ENCODE results near the gene FUT7. TPM values are rescaled to one million over a fixed set of nuclear protein-coding genes. Genes with fewer than 3 reads are reported as not detected.

The FUT7 gene
- total RNA-seq, 1 experiment from 2014 or later, result not detected

DNA sequence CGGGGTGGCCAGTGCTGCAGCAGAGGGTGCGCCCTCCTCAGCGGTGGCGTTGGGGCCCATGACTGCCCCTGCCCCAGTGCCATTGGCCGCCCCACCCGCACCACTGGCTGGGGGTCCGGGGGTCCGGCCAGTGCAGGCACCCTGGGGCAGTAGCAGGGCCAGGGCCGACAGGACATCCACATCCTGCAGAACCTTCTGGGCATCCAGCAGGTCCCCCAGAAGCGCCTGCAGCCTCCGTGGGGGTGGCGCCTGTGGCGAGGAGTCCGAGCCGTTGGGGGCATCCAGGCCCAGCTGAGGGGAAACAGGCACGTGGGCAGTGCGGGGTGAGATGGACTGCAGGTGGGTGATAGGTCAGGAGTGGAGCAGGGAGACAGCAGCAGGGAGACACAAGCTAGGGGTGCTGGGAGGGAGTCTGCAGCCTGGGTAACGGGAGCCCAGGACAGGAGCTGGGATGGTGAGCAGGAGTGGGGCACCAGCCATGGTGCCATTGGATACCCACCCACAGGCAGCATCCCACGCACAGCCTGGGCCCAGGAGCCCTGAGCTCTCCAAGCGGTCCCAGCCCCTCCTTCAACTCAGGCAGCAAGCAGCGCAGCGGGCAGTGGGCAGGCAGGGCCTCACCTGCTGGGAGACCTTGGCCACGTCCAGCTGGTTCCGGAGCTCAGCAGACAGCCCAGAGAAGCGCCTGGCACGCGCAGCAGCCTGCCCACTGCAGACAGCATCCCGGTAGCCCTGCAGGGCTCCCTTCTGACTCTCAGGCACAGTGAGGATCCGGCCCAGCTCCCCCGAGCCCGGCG is 10.9 kb downstream of the FUT7 start:
- H3K79me2 ChIP-seq (ENCODE audit: insufficient read depth, low read length), result peaks cover 14% of the 10 kb centered on the region
- CTCF ChIA-PET, result interaction anchor here (1.3 to 1.8 kb wide), 3 partner anchors 14 to 47 kb away, joined by 3 to 14 read pairs (median 6); partner anchors contain the start of gene NPDC1
- H3K27me3 ChIP-seq (ENCODE audit: insufficient read depth, low read length), result no peaks in the 10 kb centered on the region
- peaks cover 17 to 25% of the 10 kb centered on the region in 2 experiments; a peak in 3 of 4 replicates for H3K4me1 ChIP-seq (ENCODE audit: control insufficient read depth in 1 of 2, insufficient read depth in 2 of 2, low read length in 2 of 2)
- no peak overlapping the region for H3K4me3 ChIP-seq (replicated peaks in 1 of 2; ENCODE audit: low read depth in 1 of 2, low read length in 2 of 2)
- no peaks in the 10 kb centered on the region for H4K20me1 ChIP-seq (ENCODE audit: insufficient read depth)
- TF ChIP-seq EGR1 (IDR thresholded peaks at IDR 0.05; ENCODE audit: low read depth) (no peak), POLR2AphosphoS5 (IDR thresholded peaks at IDR 0.05; ENCODE audit: low read depth, low read length) (no peak)
- no peaks in the 10 kb centered on the region for H3K9me3 ChIP-seq (ENCODE audit: control insufficient read depth in 1 of 2, insufficient read depth in 1 of 2, low read depth in 1 of 2, low read length in 2 of 2)
- no TSS peak for BruUV-seq (replicated peaks)
- DNase-seq (ENCODE audit: low read depth, low spot score) (no peak), ATAC-seq (no peak)
- no peak overlapping the region for H3K4me2 ChIP-seq (ENCODE audit: low read length)
- H3K27ac ChIP-seq (ENCODE audit: low read depth, low read length), result peak overlapping the region; percentile 11; the same call in 1 of the 2 replicates
- POLR2A ChIA-PET, result no interaction called here
- RAD21 ChIA-PET (ENCODE audit: low non-redundant PET in 1 of 2, low total read pairs in 2 of 2, uncharacterized antibody in 2 of 2, unreplicated experiment in 2 of 2), result no interaction called here
- intact Hi-C loops (cut with micrococcal nuclease), result no loop called here
- peaks cover 15 to 16% of the 10 kb centered on the region in 2 experiments; a peak in 2 of 4 replicates for H3K36me3 ChIP-seq (ENCODE audit: control insufficient read depth in 1 of 2, insufficient read depth in 2 of 2, low read length in 2 of 2)
- H2AFZ ChIP-seq (ENCODE audit: low read depth, low read length, poor library complexity, severe bottlenecking), result no peak overlapping the region
- H3K9ac ChIP-seq (ENCODE audit: low read length), result no peak overlapping the region
- no peaks in the 10 kb centered on the region for H3K9me2 ChIP-seq (ENCODE audit: insufficient read depth)

DNA sequence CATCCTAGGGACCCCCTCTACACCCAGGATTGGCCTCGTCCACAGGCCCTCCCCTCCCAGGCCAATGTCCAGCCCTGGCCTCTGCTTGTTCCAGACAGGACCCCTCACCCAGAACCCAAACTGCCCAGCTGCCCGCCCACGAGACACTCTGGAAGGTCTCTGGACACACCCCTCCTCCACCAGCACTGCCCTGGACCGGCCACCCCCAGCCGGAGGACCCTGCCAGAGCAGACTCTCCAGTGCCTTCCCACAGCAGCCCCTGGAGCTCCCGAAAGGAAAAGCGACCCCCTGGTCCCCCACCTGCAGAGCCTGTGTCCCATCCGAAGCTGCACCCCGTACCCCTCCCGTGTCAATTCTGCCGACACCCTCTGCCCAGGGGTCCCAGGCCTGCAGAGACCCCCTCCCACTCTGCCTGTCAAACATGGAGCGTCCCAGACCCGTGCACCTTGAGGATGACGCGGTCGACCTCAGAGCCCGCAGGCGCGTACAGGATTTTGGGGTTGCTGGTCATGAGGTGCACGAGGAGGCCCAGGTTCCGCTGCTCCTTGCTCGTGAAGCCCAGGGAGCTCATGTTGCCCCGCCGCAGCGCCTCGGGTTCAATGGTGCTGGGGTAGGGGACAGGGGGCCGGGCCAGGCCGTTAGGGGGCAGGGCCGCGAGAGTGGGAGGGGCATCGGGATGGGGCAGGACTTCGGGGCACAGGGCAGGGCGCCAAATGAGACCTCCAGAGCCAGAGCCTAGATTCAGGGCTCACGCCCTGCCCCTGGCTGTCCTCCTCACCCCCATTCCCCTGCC is 11.8 kb downstream of the FUT7 start:
- no peak overlapping the region for H3K4me2 ChIP-seq (ENCODE audit: low read length)
- ATAC-seq (no peak), DNase-seq (ENCODE audit: low read depth, low spot score) (no peak)
- ChIA-PET POLR2A (no interaction called here), CTCF (interaction anchor here (1.1 kb wide), 1 partner anchor 9 kb away, joined by 4 read pairs; no protein-coding TSS in a partner anchor), RAD21 (ENCODE audit: low non-redundant PET in 1 of 2, low total read pairs in 2 of 2, uncharacterized antibody in 2 of 2, unreplicated experiment in 2 of 2) (no interaction called here)
- BruUV-seq (replicated peaks), result no TSS peak
- peaks cover 8 to 16% of the 10 kb centered on the region in 2 experiments; a peak in 3 of 4 replicates for H3K4me1 ChIP-seq (ENCODE audit: control insufficient read depth in 1 of 2, insufficient read depth in 2 of 2, low read length in 2 of 2)
- H3K9me3 ChIP-seq (ENCODE audit: control insufficient read depth in 1 of 2, insufficient read depth in 1 of 2, low read depth in 1 of 2, low read length in 2 of 2), result no peaks in the 10 kb centered on the region
- peaks cover 18 to 19% of the 10 kb centered on the region in 2 experiments; a peak in 3 of 4 replicates for H3K36me3 ChIP-seq (ENCODE audit: control insufficient read depth in 1 of 2, insufficient read depth in 2 of 2, low read length in 2 of 2)
- no peaks in the 10 kb centered on the region for H3K9me2 ChIP-seq (ENCODE audit: insufficient read depth)
- peaks cover 6% of the 10 kb centered on the region for H3K79me2 ChIP-seq (ENCODE audit: insufficient read depth, low read length)
- no peaks in the 10 kb centered on the region for H3K27me3 ChIP-seq (ENCODE audit: insufficient read depth, low read length)
- no peak overlapping the region for H3K27ac ChIP-seq (ENCODE audit: low read depth, low read length)
- no peaks in the 10 kb centered on the region for H4K20me1 ChIP-seq (ENCODE audit: insufficient read depth)
- no peak overlapping the region for H3K9ac ChIP-seq (ENCODE audit: low read length)
- H3K4me3 ChIP-seq (replicated peaks in 1 of 2; ENCODE audit: low read depth in 1 of 2, low read length in 2 of 2), result no peak overlapping the region
- H2AFZ ChIP-seq (ENCODE audit: low read depth, low read length, poor library complexity, severe bottlenecking), result no peak overlapping the region
- intact Hi-C loops (cut with micrococcal nuclease), result no loop called here
- TF ChIP-seq RAD21 (IDR thresholded peaks at IDR 0.05; ENCODE audit: low read depth), result no peak
- TF ChIP-seq POLR2AphosphoS5 (IDR thresholded peaks at IDR 0.05; ENCODE audit: low read depth, low read length), result no peak
- TF ChIP-seq, protein P1, sequence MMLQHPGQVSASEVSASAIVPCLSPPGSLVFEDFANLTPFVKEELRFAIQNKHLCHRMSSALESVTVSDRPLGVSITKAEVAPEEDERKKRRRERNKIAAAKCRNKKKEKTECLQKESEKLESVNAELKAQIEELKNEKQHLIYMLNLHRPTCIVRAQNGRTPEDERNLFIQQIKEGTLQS (IDR thresholded peaks at IDR 0.05), result no peak
- no peak for TF ChIP-seq YY1 (IDR thresholded peaks at IDR 0.05; ENCODE audit: extremely low read depth, insufficient replicate concordance, low read depth, low read length)
- no peak for TF ChIP-seq ZFX (IDR thresholded peaks at IDR 0.05)
- TF ChIP-seq, protein P2, sequence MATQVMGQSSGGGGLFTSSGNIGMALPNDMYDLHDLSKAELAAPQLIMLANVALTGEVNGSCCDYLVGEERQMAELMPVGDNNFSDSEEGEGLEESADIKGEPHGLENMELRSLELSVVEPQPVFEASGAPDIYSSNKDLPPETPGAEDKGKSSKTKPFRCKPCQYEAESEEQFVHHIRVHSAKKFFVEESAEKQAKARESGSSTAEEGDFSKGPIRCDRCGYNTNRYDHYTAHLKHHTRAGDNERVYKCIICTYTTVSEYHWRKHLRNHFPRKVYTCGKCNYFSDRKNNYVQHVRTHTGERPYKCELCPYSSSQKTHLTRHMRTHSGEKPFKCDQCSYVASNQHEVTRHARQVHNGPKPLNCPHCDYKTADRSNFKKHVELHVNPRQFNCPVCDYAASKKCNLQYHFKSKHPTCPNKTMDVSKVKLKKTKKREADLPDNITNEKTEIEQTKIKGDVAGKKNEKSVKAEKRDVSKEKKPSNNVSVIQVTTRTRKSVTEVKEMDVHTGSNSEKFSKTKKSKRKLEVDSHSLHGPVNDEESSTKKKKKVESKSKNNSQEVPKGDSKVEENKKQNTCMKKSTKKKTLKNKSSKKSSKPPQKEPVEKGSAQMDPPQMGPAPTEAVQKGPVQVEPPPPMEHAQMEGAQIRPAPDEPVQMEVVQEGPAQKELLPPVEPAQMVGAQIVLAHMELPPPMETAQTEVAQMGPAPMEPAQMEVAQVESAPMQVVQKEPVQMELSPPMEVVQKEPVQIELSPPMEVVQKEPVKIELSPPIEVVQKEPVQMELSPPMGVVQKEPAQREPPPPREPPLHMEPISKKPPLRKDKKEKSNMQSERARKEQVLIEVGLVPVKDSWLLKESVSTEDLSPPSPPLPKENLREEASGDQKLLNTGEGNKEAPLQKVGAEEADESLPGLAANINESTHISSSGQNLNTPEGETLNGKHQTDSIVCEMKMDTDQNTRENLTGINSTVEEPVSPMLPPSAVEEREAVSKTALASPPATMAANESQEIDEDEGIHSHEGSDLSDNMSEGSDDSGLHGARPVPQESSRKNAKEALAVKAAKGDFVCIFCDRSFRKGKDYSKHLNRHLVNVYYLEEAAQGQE (IDR thresholded peaks at IDR 0.05; ENCODE audit: low read depth), result no peak
- TF ChIP-seq EGR1 (IDR thresholded peaks at IDR 0.05; ENCODE audit: low read depth), result no peak
- TF ChIP-seq, protein P3, sequence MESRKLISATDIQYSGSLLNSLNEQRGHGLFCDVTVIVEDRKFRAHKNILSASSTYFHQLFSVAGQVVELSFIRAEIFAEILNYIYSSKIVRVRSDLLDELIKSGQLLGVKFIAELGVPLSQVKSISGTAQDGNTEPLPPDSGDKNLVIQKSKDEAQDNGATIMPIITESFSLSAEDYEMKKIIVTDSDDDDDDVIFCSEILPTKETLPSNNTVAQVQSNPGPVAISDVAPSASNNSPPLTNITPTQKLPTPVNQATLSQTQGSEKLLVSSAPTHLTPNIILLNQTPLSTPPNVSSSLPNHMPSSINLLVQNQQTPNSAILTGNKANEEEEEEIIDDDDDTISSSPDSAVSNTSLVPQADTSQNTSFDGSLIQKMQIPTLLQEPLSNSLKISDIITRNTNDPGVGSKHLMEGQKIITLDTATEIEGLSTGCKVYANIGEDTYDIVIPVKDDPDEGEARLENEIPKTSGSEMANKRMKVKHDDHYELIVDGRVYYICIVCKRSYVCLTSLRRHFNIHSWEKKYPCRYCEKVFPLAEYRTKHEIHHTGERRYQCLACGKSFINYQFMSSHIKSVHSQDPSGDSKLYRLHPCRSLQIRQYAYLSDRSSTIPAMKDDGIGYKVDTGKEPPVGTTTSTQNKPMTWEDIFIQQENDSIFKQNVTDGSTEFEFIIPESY (IDR thresholded peaks at IDR 0.05; ENCODE audit: extremely low read depth, insufficient replicate concordance, low read length), result no peak
- TF ChIP-seq SIN3A (IDR thresholded peaks at IDR 0.05; ENCODE audit: low read depth), result no peak
- TF ChIP-seq CBX3 (IDR thresholded peaks at IDR 0.05; ENCODE audit: low read depth), result no peak
- TF ChIP-seq ELF1 (IDR thresholded peaks at IDR 0.05; ENCODE audit: borderline replicate concordance, low read depth), result no peak
